Neural cell (in vitro differentiated cells): ENCODE results near the gene KRT20. TPM values are rescaled to one million over a fixed set of nuclear protein-coding genes. Genes with fewer than 3 reads are reported as not detected.

Source experiments
- H2AFZ ChIP-seq: fragments of 200-600, 300-800 bp; sonication (generic), shearing (Covaris generic); 2 replicates; pipeline ENCODE4 v1.6.0; 2014; ENCODE audit warnings: low read depth, mild to moderate bottlenecking, antibody characterized with exemption, low read length, moderate library complexity
- H3F3A ChIP-seq: fragments of 200-600 bp; shearing (Covaris generic); 2 replicates; pipeline ENCODE4 v1.6.1; 2016; ENCODE audit warnings: mild to moderate bottlenecking, moderate library complexity, mixed read lengths, antibody characterized with exemption, low read length; ENCODE audit not compliant: insufficient read depth, poor library complexity, severe bottlenecking
- H3K27ac ChIP-seq: fragments of 200-600, 300-800 bp; sonication (generic), shearing (Covaris generic); 2 replicates; pipeline ENCODE4 v1.5.1; 2014; ENCODE audit warnings: mild to moderate bottlenecking, low read length, moderate library complexity
- H3K27me3 ChIP-seq: fragments of 300-800, 200-600 bp; sonication (generic), shearing (Covaris generic); 2 replicates; pipeline ENCODE4 v1.6.0; 2014; ENCODE audit warnings: mild to moderate bottlenecking, low read depth, low read length, moderate library complexity; ENCODE audit not compliant: insufficient read depth
- H3K36me3 ChIP-seq: fragments of 300-800, 200-600 bp; sonication (generic), shearing (Covaris generic); 2 replicates; pipeline ENCODE4 v1.5.1; 2014; ENCODE audit warnings: mild to moderate bottlenecking, antibody characterized with exemption, low read length, moderate library complexity; ENCODE audit not compliant: insufficient read depth
- H3K4me2 ChIP-seq: fragments of 300-800, 200-600 bp; sonication (generic), shearing (Covaris generic); 2 replicates; pipeline ENCODE4 v1.6.0; 2014; ENCODE audit warnings: mild to moderate bottlenecking, low read length
- H3K4me3 ChIP-seq: fragments of 300-800, 200-600 bp; sonication (generic), shearing (Covaris generic); 2 replicates; pipeline ENCODE4 v1.5.1; 2014; ENCODE audit warnings: mild to moderate bottlenecking, low read length, moderate library complexity
- H3K79me2 ChIP-seq: fragments of 200-600 bp; shearing (Covaris generic); replicated peaks from 2 replicates; pipeline ENCODE4 v1.6.0; 2014; ENCODE audit warnings: mild to moderate bottlenecking, low read length, moderate library complexity; ENCODE audit not compliant: insufficient read depth
- H3K9ac ChIP-seq: fragments of 300-800, 200-600 bp; sonication (generic), shearing (Covaris generic); 2 replicates; pipeline ENCODE4 v1.6.1; 2016; ENCODE audit warnings: mild to moderate bottlenecking, low read length, mixed read lengths
- H3K9me2 ChIP-seq: fragments of 200-600 bp; shearing (Covaris generic); 2 replicates; pipeline ENCODE4 v1.6.1; 2016; ENCODE audit warnings: mild to moderate bottlenecking, low read length, mixed read lengths; ENCODE audit not compliant: insufficient read depth
- H3K9me3 ChIP-seq: fragments of 200-600, 300-800 bp; sonication (generic), shearing (Covaris generic); 2 replicates; pipeline ENCODE4 v1.6.1; 2016; ENCODE audit warnings: mild to moderate bottlenecking, mixed run types, low read length, moderate library complexity, mixed read lengths
- H4K20me1 ChIP-seq: fragments of 200-600 bp; shearing (Covaris generic); 2 replicates; pipeline ENCODE4 v1.6.1; 2016; ENCODE audit warnings: mild to moderate bottlenecking, mixed run types; ENCODE audit not compliant: insufficient read depth
- CTCF ChIP-seq: fragments of 450-650 bp; IDR thresholded peaks from 2 replicates; pipeline ENCODE4 v1.5.1; 2014; ENCODE audit warnings: antibody characterized with exemption, mild to moderate bottlenecking, moderate library complexity; ENCODE audit not compliant: poor library complexity, severe bottlenecking
- EP300 ChIP-seq: fragments of 450-650 bp; conservative IDR thresholded peaks from 2 replicates; pipeline ENCODE4 v1.6.1; 2014; ENCODE audit warnings: antibody characterized with exemption, mild to moderate bottlenecking, moderate library complexity; ENCODE audit not compliant: poor library complexity, severe bottlenecking
- EZH2 ChIP-seq: fragments of 200-600, 300-800 bp; shearing (Covaris generic), sonication (generic); IDR thresholded peaks from 2 replicates; pipeline ENCODE4 v1.6.1; 2014; ENCODE audit warnings: antibody characterized with exemption, low read length, borderline replicate concordance, mild to moderate bottlenecking; ENCODE audit not compliant: insufficient read depth, poor library complexity, severe bottlenecking
- MXI1 ChIP-seq: fragments of 450-650 bp; conservative IDR thresholded peaks from 2 replicates; pipeline ENCODE4 v1.6.1; 2014; ENCODE audit warnings: antibody characterized with exemption, mild to moderate bottlenecking; ENCODE audit not compliant: poor library complexity, severe bottlenecking
- POLR2AphosphoS5 ChIP-seq: IDR thresholded peaks from 2 replicates; pipeline ENCODE4 v1.6.1; 2012
- RAD21 ChIP-seq: fragments of 450-650 bp; conservative IDR thresholded peaks from 2 replicates; pipeline ENCODE4 v1.6.1; 2014; ENCODE audit warnings: antibody characterized with exemption, mild to moderate bottlenecking, moderate library complexity
- SMC3 ChIP-seq: fragments of 450-650 bp; conservative IDR thresholded peaks from 2 replicates; pipeline ENCODE4 v1.6.1; 2014; ENCODE audit warnings: antibody characterized with exemption, mild to moderate bottlenecking, moderate library complexity; ENCODE audit not compliant: poor library complexity
- TAF1 ChIP-seq: IDR thresholded peaks from 2 replicates; pipeline ENCODE4 v1.6.1; 2012; ENCODE audit warnings: low read depth
- polyA plus RNA-seq: library from polyadenylated mRNA; depleted of rRNA; stranded (reverse); fragments of >200 nt; gene quantifications from 2 replicates; pipeline ENCODE4 v1.2.3, GENCODE V29; 2014
- TF ChIP-seq, protein P1 (sequence below): IDR thresholded peaks from 2 replicates; pipeline ENCODE4 v1.6.1; 2012; ENCODE audit warnings: borderline replicate concordance

Gene KRT20
- polyA plus RNA-seq, 1 donor from 2014 or later, result not detected

DNA sequence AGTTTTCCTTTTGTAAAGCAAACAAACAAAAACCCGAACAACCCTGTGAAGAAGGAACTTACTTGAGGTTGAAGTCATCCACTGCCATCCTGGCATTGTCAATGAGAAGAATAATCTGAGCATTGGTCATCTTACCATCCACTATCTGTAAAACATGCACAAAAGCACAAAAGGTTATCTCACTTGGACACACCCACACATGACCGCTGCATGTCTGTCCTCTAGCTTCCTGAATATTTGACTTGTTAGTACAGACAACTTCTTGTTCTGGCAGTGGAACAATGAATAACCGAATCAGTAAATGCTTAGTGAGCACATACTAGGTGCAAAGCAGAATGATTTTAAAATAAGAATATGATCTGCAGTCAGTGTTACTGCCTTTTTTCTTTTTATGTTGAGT lies 46.3 kb upstream of the KRT20 start:
- Histone ChIP-seq H3K79me2 (no peaks in the 10 kb centered on the region), H3F3A (no peaks in the 10 kb centered on the region), H4K20me1 (no peaks in the 10 kb centered on the region), H3K4me3 (no peak overlapping the region), H3K9ac (no peak overlapping the region), H3K27me3 (no peaks in the 10 kb centered on the region), H3K9me2 (no peaks in the 10 kb centered on the region), H3K36me3 (no peaks in the 10 kb centered on the region), H3K4me2 (no peak overlapping the region), H2AFZ (no peak overlapping the region), H3K9me3 (no peaks in the 10 kb centered on the region), H3K27ac (no peak overlapping the region)
- TF ChIP-seq SMC3, result no peak
- TF ChIP-seq EZH2, result no peak
- TF ChIP-seq EP300, result no peak

GRCh38 chr17:40926341-40926740 lies 41.3 kb upstream of the KRT20 start:
- Histone ChIP-seq H3F3A (no peaks in the 10 kb centered on the region), H3K27me3 (no peaks in the 10 kb centered on the region), H3K79me2 (no peaks in the 10 kb centered on the region), H3K9me2 (no peaks in the 10 kb centered on the region), H4K20me1 (no peaks in the 10 kb centered on the region), H3K27ac (no peak overlapping the region), H3K36me3 (no peaks in the 10 kb centered on the region), H3K4me2 (no peak overlapping the region), H3K4me3 (no peak overlapping the region), H3K9ac (no peak overlapping the region), H2AFZ (no peak overlapping the region), H3K9me3 (no peaks in the 10 kb centered on the region)
- no peak for TF ChIP-seq TAF1
- no peak for TF ChIP-seq SMC3
- TF ChIP-seq, protein P1, sequence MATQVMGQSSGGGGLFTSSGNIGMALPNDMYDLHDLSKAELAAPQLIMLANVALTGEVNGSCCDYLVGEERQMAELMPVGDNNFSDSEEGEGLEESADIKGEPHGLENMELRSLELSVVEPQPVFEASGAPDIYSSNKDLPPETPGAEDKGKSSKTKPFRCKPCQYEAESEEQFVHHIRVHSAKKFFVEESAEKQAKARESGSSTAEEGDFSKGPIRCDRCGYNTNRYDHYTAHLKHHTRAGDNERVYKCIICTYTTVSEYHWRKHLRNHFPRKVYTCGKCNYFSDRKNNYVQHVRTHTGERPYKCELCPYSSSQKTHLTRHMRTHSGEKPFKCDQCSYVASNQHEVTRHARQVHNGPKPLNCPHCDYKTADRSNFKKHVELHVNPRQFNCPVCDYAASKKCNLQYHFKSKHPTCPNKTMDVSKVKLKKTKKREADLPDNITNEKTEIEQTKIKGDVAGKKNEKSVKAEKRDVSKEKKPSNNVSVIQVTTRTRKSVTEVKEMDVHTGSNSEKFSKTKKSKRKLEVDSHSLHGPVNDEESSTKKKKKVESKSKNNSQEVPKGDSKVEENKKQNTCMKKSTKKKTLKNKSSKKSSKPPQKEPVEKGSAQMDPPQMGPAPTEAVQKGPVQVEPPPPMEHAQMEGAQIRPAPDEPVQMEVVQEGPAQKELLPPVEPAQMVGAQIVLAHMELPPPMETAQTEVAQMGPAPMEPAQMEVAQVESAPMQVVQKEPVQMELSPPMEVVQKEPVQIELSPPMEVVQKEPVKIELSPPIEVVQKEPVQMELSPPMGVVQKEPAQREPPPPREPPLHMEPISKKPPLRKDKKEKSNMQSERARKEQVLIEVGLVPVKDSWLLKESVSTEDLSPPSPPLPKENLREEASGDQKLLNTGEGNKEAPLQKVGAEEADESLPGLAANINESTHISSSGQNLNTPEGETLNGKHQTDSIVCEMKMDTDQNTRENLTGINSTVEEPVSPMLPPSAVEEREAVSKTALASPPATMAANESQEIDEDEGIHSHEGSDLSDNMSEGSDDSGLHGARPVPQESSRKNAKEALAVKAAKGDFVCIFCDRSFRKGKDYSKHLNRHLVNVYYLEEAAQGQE, result no peak
- no peak for TF ChIP-seq CTCF
- no peak for TF ChIP-seq POLR2AphosphoS5
- no peak for TF ChIP-seq EZH2
- TF ChIP-seq RAD21, result no peak

GRCh38 chr17:40922239-40922638 lies 37.2 kb upstream of the KRT20 start:
- Histone ChIP-seq H4K20me1 (no peaks in the 10 kb centered on the region), H3K27me3 (no peaks in the 10 kb centered on the region), H3F3A (no peaks in the 10 kb centered on the region), H3K36me3 (no peaks in the 10 kb centered on the region), H2AFZ (no peak overlapping the region), H3K4me2 (no peak overlapping the region), H3K79me2 (no peaks in the 10 kb centered on the region), H3K9me2 (no peaks in the 10 kb centered on the region), H3K9me3 (no peaks in the 10 kb centered on the region), H3K4me3 (no peak overlapping the region), H3K9ac (no peak overlapping the region), H3K27ac (no peak overlapping the region)
- no peak for TF ChIP-seq MXI1
- no peak for TF ChIP-seq RAD21
- no peak for TF ChIP-seq CTCF
- TF ChIP-seq, protein P1, result no peak
- TF ChIP-seq POLR2AphosphoS5, result no peak
- TF ChIP-seq EZH2, result no peak
- no peak for TF ChIP-seq TAF1
- no peak for TF ChIP-seq EP300
- no peak for TF ChIP-seq SMC3
